Measurements from ENCODE around the gene BTBD6. TPM values are rescaled to one million over a fixed set of nuclear protein-coding genes. Genes with fewer than 3 reads are reported as not detected.

Gene BTBD6
- total RNA-seq, 1 donor from 2014 or later, result 48.8 TPM

- no peak for ATAC-seq
- intact Hi-C loops (cut with DNase I), result no loop called here
- DNase-seq (ENCODE audit: missing footprints), result no peak
Measured at GRCh38 chr14:105223770-105224544, 24.4 kb upstream of the BTBD6 start.

- intact Hi-C loops (cut with DNase I), result no loop called here
- DNase-seq (ENCODE audit: missing footprints) (no peak), ATAC-seq (no peak)
Measured at GRCh38 chr14:105224845-105225570, 23.3 kb upstream of the BTBD6 start.

GRCh38 chr14:105226198-105226597, 22.1 kb upstream of the BTBD6 start:
- ATAC-seq (no peak), DNase-seq (ENCODE audit: missing footprints) (no peak)
- intact Hi-C loops (cut with DNase I), result no loop called here

- intact Hi-C loops (cut with DNase I), result no loop called here
- ATAC-seq (no peak), DNase-seq (ENCODE audit: missing footprints) (no peak)
Measured at GRCh38 chr14:105227346-105227745, 21.0 kb upstream of the BTBD6 start.

- no peak for DNase-seq (ENCODE audit: missing footprints)
- ATAC-seq, result peak; percentile 31
- intact Hi-C loops (cut with DNase I), result no loop called here
Measured at GRCh38 chr14:105228562-105228961, 19.8 kb upstream of the BTBD6 start.

GRCh38 chr14:105229099-105229655, 19.2 kb upstream of the BTBD6 start:
- DNase-seq (ENCODE audit: missing footprints) (no peak), ATAC-seq (no peak)
- intact Hi-C loops (cut with DNase I), result no loop called here

DNA sequence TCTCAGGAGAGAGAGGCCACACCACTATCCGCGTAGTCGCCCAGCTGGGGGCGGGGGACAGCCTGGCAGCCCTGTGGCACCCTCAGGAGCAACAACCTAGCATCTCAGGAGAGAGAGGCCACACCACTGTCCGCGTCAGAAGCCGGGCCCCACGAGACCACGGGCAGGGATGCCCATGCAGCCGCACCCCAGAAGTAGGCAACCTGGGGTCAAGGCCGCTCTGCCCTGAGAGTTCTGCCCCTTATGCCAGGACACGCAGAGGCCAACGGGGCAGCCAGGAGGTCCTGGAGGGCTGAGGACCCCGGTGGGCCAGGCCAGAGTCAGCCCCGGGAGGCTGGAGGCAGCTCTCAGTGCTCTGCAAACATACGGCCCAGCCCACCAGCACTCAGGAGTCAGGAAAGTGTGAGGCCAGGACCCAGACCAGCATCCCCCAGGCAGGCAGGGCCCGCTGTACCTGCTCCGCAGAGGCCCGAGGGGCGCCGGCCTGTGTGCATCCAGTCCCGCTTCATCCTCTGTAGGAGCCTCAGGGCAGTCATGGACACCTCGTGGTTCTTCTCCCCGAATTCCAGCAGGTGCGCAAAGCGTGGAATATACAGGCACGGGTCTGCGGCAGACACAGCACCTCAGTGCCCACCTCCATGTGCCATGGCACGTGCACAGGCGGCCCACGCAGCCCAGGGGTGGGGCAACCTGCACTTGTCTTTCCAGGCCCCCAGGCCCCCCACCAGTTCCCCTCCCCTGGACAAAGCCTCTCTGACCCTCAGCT, 7.3 kb upstream of the BTBD6 start:
- ATAC-seq, result no peak
- peak; percentile 60 for DNase-seq (ENCODE audit: missing footprints)
- intact Hi-C loops (cut with DNase I), result no loop called here

DNA sequence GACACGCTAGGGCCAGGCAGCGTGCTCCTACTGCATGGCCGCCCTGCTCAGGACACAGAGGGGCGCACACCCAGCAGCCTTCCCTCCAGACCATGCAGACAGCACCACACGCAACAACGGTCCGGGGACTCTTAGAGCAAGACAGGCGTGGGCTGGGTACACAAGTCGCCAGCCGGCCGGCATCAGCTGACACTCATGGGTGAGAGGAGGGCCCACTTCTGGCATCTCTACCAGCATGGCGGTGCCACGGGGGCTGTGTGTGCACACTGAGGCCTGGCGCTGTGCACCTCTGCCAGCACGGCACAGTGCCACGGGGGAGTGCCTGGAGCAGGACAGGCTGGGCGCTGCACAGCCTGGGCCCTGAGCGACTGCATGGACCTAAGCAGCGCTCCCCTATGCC, 6.7 kb upstream of the BTBD6 start:
- intact Hi-C loops (cut with DNase I), result no loop called here
- ATAC-seq, result peak; percentile 26
- peak; percentile 50 for DNase-seq (ENCODE audit: missing footprints)

GRCh38 chr14:105244334-105244733, 4.0 kb upstream of the BTBD6 start:
- intact Hi-C loops (cut with DNase I), result no loop called here
- ATAC-seq (no peak), DNase-seq (ENCODE audit: missing footprints) (peak; percentile 28)

DNA sequence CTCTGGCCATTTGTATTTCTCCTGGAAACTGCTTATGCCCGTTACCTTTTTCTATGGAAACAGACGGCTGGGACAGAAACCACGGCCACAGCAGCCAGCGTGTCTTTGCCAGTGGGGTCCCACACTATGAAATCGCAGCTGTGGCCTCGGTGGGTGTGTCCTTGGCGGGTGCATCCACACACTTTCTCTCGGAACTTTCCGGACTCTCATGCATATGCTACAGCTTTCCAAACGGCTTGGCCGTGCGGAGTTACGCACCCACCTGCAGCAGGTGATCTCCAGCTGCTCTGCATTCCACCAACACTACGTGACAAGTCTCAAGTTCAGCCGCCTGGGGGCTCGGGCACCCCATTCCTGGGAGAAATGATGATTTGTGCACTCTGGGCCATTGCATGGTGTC, 1.3 kb upstream of the BTBD6 start:
- DNase-seq (ENCODE audit: missing footprints) (peak; percentile 21), ATAC-seq (no peak)
- intact Hi-C loops (cut with DNase I), result no loop called here

- DNase-seq (ENCODE audit: missing footprints) (peak; percentile 61), ATAC-seq (peak; percentile 8)
- intact Hi-C loops (cut with DNase I), result no loop called here
Measured at GRCh38 chr14:105247715-105248367, 492 bp upstream of the BTBD6 start.

DNA sequence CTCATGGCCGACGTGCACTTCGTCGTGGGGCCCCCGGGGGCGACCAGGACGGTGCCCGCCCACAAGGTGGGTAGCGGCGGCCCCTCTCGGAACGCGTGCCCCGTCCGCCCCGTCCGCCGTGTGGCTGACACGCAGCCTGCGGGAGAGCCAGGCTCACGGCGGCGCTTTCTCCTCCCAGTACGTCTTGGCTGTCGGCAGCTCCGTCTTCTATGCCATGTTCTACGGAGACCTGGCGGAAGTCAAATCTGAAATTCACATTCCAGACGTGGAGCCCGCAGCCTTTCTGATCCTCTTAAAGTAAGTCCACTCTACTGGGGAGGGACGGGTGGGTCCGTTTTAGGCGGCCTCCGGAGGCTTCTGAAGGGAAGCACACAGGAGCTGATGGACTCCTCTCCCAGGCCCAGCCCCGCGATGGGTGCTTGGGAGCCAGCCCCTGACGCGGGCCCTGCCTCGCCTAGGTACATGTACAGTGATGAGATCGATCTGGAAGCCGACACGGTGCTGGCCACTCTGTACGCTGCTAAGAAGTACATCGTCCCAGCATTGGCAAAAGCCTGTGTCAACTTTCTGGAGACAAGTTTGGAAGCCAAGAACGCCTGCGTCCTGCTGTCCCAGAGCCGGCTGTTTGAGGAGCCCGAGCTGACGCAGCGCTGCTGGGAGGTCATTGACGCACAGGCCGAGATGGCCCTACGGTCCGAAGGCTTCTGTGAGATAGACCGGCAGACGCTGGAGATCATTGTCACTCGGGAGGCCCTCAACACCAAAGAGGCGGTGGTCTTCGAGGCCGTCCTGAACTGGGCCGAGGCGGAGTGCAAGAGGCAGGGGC, 1.1 kb downstream of the BTBD6 start:
- ATAC-seq (no peak), DNase-seq (ENCODE audit: missing footprints) (no peak)
- intact Hi-C loops (cut with DNase I), result loop anchor here (10.0 kb wide), 1 partner anchor 45 kb away; no protein-coding TSS in a partner anchor

- peak; percentile 61 for DNase-seq (ENCODE audit: missing footprints)
- intact Hi-C loops (cut with DNase I), result loop anchor here (10.0 kb wide), 1 partner anchor 45 kb away; no protein-coding TSS in a partner anchor
- no peak for ATAC-seq
Measured at GRCh38 chr14:105250008-105250366, 1.7 kb downstream of the BTBD6 start.

GRCh38 chr14:105250986-105251385, 2.7 kb downstream of the BTBD6 start:
- intact Hi-C loops (cut with DNase I), result loop anchor here (10.0 kb wide), 1 partner anchor 46 kb away; no protein-coding TSS in a partner anchor
- no peak for ATAC-seq
- DNase-seq (ENCODE audit: missing footprints), result peak; percentile 4

DNA sequence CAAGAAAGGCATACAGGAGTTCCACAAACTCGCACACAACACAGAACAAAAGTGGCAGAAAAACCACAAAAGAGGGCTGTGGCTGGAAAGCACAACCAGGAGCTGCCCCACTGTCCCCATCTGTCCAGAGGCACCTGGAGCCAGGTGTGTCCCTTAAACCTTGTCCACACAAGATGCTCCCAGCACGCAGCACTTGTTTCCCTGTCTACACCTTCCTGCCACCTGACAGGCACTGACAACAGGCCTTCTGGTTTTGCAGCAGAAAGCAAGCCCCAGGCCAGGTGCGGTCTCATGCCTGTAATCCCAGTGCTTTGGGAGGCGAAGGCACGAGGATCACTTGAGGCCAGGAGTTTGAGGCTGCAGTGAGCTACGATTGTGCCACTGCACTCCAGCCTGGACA, 3.6 kb downstream of the BTBD6 start:
- ATAC-seq (no peak), DNase-seq (ENCODE audit: missing footprints) (peak; percentile 17)
- intact Hi-C loops (cut with DNase I), result loop anchor here (10.0 kb wide), 1 partner anchor 47 kb away; no protein-coding TSS in a partner anchor

- DNase-seq (ENCODE audit: missing footprints) (no peak), ATAC-seq (no peak)
- intact Hi-C loops (cut with DNase I), result loop anchor here (10.0 kb wide), 1 partner anchor 48 kb away; no protein-coding TSS in a partner anchor
Measured at GRCh38 chr14:105252552-105253328, 4.4 kb downstream of the BTBD6 start.

DNA sequence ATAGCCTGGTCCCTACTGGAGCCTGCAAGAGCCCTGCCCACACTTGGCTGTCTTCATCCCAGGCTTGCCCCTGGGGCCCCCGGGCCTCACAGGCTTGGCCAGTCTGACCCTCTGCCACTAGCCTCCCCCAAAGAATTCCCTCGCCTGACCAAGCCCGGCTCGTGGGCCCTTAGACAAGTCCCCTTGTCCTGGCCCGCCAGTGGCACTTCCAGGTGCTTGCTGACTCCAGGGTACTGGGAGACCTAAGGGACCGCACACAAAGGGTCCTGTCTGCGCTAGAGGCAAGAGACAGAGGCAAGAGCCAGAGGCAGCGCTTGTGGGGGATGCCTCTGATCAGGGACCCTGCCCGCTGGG, 5.0 kb downstream of the BTBD6 start:
- DNase-seq (ENCODE audit: missing footprints), result no peak
- intact Hi-C loops (cut with DNase I), result loop anchor here (10.0 kb wide), 1 partner anchor 49 kb away; no protein-coding TSS in a partner anchor
- ATAC-seq, result no peak

All from Right ventricle myocardium inferior (tissue), 1 donor.